H9 (cell line): ENCODE results near the gene SETBP1. TPM values are rescaled to one million over a fixed set of nuclear protein-coding genes. Genes with fewer than 3 reads are reported as not detected.

ENCODE experiments used
- DNase-seq: peaks from one replicate; pipeline ENCODE4 v3.0.0-alpha.2; 2017
- H2AFZ ChIP-seq: one replicate; pipeline ENCODE4 v1.6.1; 2013; ENCODE audit warnings: mild to moderate bottlenecking, low read length, control low read depth, moderate library complexity
- H2AK5ac ChIP-seq: 2 replicates; pipeline ENCODE4 v1.6.1; 2013; ENCODE audit warnings: low read length, control low read depth, mixed read lengths; ENCODE audit not compliant: insufficient read length
- H2BK120ac ChIP-seq: one replicate; pipeline ENCODE4 v1.6.1; 2013; ENCODE audit warnings: low read depth, mild to moderate bottlenecking, low read length, control low read depth, inconsistent platforms; ENCODE audit not compliant: poor library complexity, severe bottlenecking
- H2BK12ac ChIP-seq: 2 replicates; pipeline ENCODE4 v1.6.1; 2013; ENCODE audit warnings: low read length, control low read depth, mixed read lengths, low read depth; ENCODE audit not compliant: insufficient read length
- H2BK15ac ChIP-seq: 2 replicates; pipeline ENCODE4 v1.6.1; 2013; ENCODE audit warnings: low read depth, low read length, control low read depth
- H2BK20ac ChIP-seq: one replicate; pipeline ENCODE4 v1.6.1; 2013; ENCODE audit warnings: low read depth, mild to moderate bottlenecking, low read length, control low read depth, inconsistent platforms; ENCODE audit not compliant: poor library complexity, severe bottlenecking
- H2BK5ac ChIP-seq: 2 replicates; pipeline ENCODE4 v1.6.1; 2013; ENCODE audit warnings: low read length, control low read depth, mixed read lengths; ENCODE audit not compliant: insufficient read length
- H3K14ac ChIP-seq: 2 replicates; pipeline ENCODE4 v1.6.1; 2013; ENCODE audit warnings: low read length, control low read depth; ENCODE audit not compliant: insufficient read depth
- H3K18ac ChIP-seq: 2 replicates; pipeline ENCODE4 v1.6.1; 2013; ENCODE audit warnings: low read depth, mild to moderate bottlenecking, mixed read lengths, low read length, control low read depth; ENCODE audit not compliant: insufficient read length
- H3K23ac ChIP-seq: 2 replicates; pipeline ENCODE4 v1.6.1; 2013; ENCODE audit warnings: low read length, control low read depth, mixed read lengths, low read depth; ENCODE audit not compliant: insufficient read length
- H3K23me2 ChIP-seq: 2 replicates; pipeline ENCODE4 v1.6.1; 2013; ENCODE audit warnings: low read depth, mild to moderate bottlenecking, mixed read lengths, low read length, control low read depth; ENCODE audit not compliant: insufficient read length, poor library complexity, severe bottlenecking
- H3K27ac ChIP-seq: 2 replicates; pipeline ENCODE4 v1.5.1; 2013; ENCODE audit warnings: low read length, control low read depth, mixed read lengths, low read depth; ENCODE audit not compliant: insufficient read length
- H3K27me3 ChIP-seq: 2 replicates; pipeline ENCODE4 v1.6.1; 2013; ENCODE audit warnings: low read length, control low read depth, inconsistent platforms; ENCODE audit not compliant: insufficient read depth
- H3K4ac ChIP-seq: 2 replicates; pipeline ENCODE4 v1.6.1; 2013; ENCODE audit warnings: low read depth, mild to moderate bottlenecking, control low read depth, inconsistent platforms, low read length, moderate library complexity
- H3K4me1 ChIP-seq: 2 replicates; pipeline ENCODE4 v1.6.1; 2013; ENCODE audit warnings: low read length, control low read depth, inconsistent platforms; ENCODE audit not compliant: insufficient read depth
- H3K4me2 ChIP-seq: 2 replicates; pipeline ENCODE4 v1.6.1; 2013; ENCODE audit warnings: low read length, control low read depth, mixed read lengths; ENCODE audit not compliant: insufficient read length, insufficient read depth
- H3K56ac ChIP-seq: 2 replicates; pipeline ENCODE4 v1.6.1; 2013; ENCODE audit warnings: low read depth, mild to moderate bottlenecking, mixed read lengths, low read length, control low read depth; ENCODE audit not compliant: insufficient read length
- H3K79me1 ChIP-seq: 2 replicates; pipeline ENCODE4 v1.6.1; 2013; ENCODE audit warnings: low read depth, mild to moderate bottlenecking, moderate library complexity, low read length, control low read depth, inconsistent platforms; ENCODE audit not compliant: insufficient read depth, poor library complexity, severe bottlenecking
- H3K79me2 ChIP-seq: 2 replicates; pipeline ENCODE4 v1.6.1; 2013; ENCODE audit warnings: low read length, control low read depth, inconsistent platforms; ENCODE audit not compliant: insufficient read depth
- H3K9ac ChIP-seq: 2 replicates; pipeline ENCODE4 v1.6.1; 2013; ENCODE audit warnings: low read length, control low read depth, mixed read lengths; ENCODE audit not compliant: insufficient read length; ENCODE audit errors: extremely low read depth
- H3K9me3 ChIP-seq: one replicate; pipeline ENCODE4 v1.6.1; 2013; ENCODE audit warnings: low read depth, low read length, inconsistent platforms; ENCODE audit not compliant: control insufficient read depth
- H3T11ph ChIP-seq: one replicate; pipeline ENCODE4 v1.6.1; 2013; ENCODE audit warnings: mild to moderate bottlenecking, low read length, control low read depth, inconsistent platforms
- H4K20me1 ChIP-seq: one replicate; pipeline ENCODE4 v1.6.1; 2013; ENCODE audit not compliant: control insufficient read depth, insufficient read length, insufficient read depth
- H4K5ac ChIP-seq: 2 replicates; pipeline ENCODE4 v1.6.1; 2013; ENCODE audit warnings: low read depth, mild to moderate bottlenecking, mixed read lengths, low read length, control low read depth; ENCODE audit not compliant: insufficient read length
- H4K8ac ChIP-seq: replicated peaks from 2 replicates; pipeline ENCODE4 v1.6.1; 2013; ENCODE audit warnings: low read length, control low read depth, mixed read lengths, low read depth; ENCODE audit not compliant: insufficient read length
- H4K91ac ChIP-seq: 2 replicates; pipeline ENCODE4 v1.6.1; 2013; ENCODE audit warnings: low read depth, mild to moderate bottlenecking, moderate library complexity, mixed read lengths, low read length, control low read depth; ENCODE audit not compliant: insufficient read length
- H3K27ac Mint-ChIP-seq, 3 experiments: 2 replicates in 2 of 3; 3 replicates in 1 of 3; pipeline ENCODE4 v1.8.0; 2020 to 2021; ENCODE audit warnings: mixed read lengths in 3 of 3, mild to moderate bottlenecking in 1 of 3, moderate library complexity in 1 of 3
- H3K27me3 Mint-ChIP-seq: 2 replicates; pipeline ENCODE4 v1.8.0; 2021; ENCODE audit warnings: low read depth, mild to moderate bottlenecking, moderate library complexity, mixed read lengths
- H3K36me3 Mint-ChIP-seq, 3 experiments: 2 replicates in 2 of 3; 3 replicates in 1 of 3; pipeline ENCODE4 v1.8.0; 2020 to 2021; ENCODE audit warnings: low read depth in 3 of 3, mixed read lengths in 3 of 3; ENCODE audit not compliant: insufficient read depth in 1 of 3
- H3K4me1 Mint-ChIP-seq, 2 experiments: 2 replicates each; pipeline ENCODE4 v1.8.0; 2020; ENCODE audit warnings: mixed read lengths in 2 of 2
- H3K4me3 Mint-ChIP-seq, 2 experiments: 2 replicates in 1 of 2; 3 replicates in 1 of 2; pipeline ENCODE4 v1.8.0; 2020 to 2021; ENCODE audit warnings: mild to moderate bottlenecking in 2 of 2, mixed read lengths in 2 of 2, moderate library complexity in 1 of 2
- H3K9me3 Mint-ChIP-seq, 2 experiments: 2 replicates in 1 of 2; 3 replicates in 1 of 2; pipeline ENCODE4 v1.8.0; 2020; ENCODE audit warnings: mild to moderate bottlenecking in 2 of 2, mixed read lengths in 2 of 2, moderate library complexity in 1 of 2
- WGBS: extraction: QIAGEN DNeasy Blood & Tissue Kit; methylation state at CpG from one replicate; pipeline ENCODE4 v1.1.7; 2013; ENCODE audit warnings: missing lambda C conversion rate, low lambda C conversion rate, mixed read lengths; ENCODE audit not compliant: insufficient read length; ENCODE audit errors: extremely low coverage; 5-methylcytosine and 5-hydroxymethylcytosine counted together
- total RNA-seq: library from RNA; stranded (reverse); gene quantifications from 2 replicates; pipeline ENCODE4 v1.2.1, GENCODE V29; 2021
- TF ChIP-seq, protein P1 (sequence below): fragments of 200-600 bp; sonication (generic); conservative IDR thresholded peaks from 3 replicates; pipeline ENCODE4 v1.8.0; 2021; ENCODE audit warnings: antibody characterized with exemption, mild to moderate bottlenecking

The SETBP1 gene
- total RNA-seq, 1 experiment from 2014 or later = 4.6 TPM

DNA sequence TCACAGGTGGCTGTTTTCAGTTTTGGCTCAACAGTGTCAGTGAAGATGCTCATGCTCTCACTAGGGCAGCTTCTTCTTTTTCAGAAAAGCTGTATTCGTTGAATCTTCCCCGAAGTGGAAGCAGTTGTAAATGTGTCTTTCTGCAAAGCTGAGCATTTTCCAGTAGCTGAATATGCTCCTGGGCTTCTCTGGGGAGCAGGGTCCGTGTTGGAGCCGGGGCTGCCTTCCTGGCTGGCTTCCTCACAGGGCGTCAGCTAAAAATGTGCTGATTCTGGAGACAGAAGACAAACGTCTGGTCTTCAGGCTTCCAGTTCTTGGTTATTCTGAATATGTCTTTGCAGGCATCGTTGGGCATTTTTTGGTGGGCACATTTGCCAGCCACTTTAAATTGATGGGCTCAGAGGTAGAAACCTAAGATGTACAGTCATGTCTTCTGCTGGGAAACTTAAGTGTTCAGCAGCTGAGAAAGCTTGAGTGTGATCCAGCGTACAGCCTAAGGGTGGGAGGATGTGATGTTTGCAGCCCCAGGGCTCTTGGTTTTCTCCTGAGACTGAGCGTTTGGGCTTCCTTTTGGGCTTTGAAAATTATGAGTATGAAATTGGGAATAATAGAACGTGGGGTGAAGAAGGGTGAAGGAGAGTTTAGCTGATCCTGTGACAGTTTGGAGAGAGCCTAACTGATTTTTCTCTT lies 19.0 kb downstream of the SETBP1 start:
- Histone ChIP-seq H3K4me2 (no peak overlapping the region), H3K27me3 (no peaks in the 10 kb centered on the region), H4K8ac (no peak overlapping the region), H2BK12ac (no peak overlapping the region), H3K9ac (no peak overlapping the region), H3K4ac (no peak overlapping the region), H3K27ac (no peak overlapping the region), H4K20me1 (no peaks in the 10 kb centered on the region), H4K5ac (no peak overlapping the region), H3K9me3 (no peaks in the 10 kb centered on the region), H3K79me1 (no peaks in the 10 kb centered on the region), H3K18ac (no peak overlapping the region), H2BK15ac (no peak overlapping the region), H2BK5ac (no peak overlapping the region), H3K4me1 (peaks cover 4% of the 10 kb centered on the region; the same call in 1 of the 2 replicates), H3K56ac (no peak overlapping the region), H2BK120ac (no peak overlapping the region), H2AFZ (no peak overlapping the region), H3K79me2 (no peaks in the 10 kb centered on the region), H2BK20ac (no peak overlapping the region), H3K23ac (no peak overlapping the region), H4K91ac (no peak overlapping the region), H3T11ph (no peak overlapping the region), H3K14ac (no peak overlapping the region), H3K23me2 (no peaks in the 10 kb centered on the region), H2AK5ac (no peak overlapping the region)
- Mint-ChIP-seq H3K27ac (no peak overlapping the region), H3K4me1 (peaks cover 60 to 64% of the 10 kb centered on the region in 2 experiments), H3K9me3 (no peaks in the 10 kb centered on the region), H3K27me3 (0 out of 2 replicates have a peak, but pooled peaks cover 1% of the 10 kb centered on the region), H3K36me3 (peaks cover 3 to 16% (median 5%) of the 10 kb centered on the region in 3 experiments; a peak in 5 of 7 replicates), H3K4me3 (no peak overlapping the region)
- WGBS = no CpG with 5 or more reads among the region's 10 CpGs
- DNase-seq = no peak
- TF ChIP-seq, protein P1, sequence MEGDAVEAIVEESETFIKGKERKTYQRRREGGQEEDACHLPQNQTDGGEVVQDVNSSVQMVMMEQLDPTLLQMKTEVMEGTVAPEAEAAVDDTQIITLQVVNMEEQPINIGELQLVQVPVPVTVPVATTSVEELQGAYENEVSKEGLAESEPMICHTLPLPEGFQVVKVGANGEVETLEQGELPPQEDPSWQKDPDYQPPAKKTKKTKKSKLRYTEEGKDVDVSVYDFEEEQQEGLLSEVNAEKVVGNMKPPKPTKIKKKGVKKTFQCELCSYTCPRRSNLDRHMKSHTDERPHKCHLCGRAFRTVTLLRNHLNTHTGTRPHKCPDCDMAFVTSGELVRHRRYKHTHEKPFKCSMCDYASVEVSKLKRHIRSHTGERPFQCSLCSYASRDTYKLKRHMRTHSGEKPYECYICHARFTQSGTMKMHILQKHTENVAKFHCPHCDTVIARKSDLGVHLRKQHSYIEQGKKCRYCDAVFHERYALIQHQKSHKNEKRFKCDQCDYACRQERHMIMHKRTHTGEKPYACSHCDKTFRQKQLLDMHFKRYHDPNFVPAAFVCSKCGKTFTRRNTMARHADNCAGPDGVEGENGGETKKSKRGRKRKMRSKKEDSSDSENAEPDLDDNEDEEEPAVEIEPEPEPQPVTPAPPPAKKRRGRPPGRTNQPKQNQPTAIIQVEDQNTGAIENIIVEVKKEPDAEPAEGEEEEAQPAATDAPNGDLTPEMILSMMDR = no peak
